Small intestine (tissue), 7 donors: ENCODE measurements around the gene CLMN. TPM values are rescaled to one million over a fixed set of nuclear protein-coding genes. Genes with fewer than 3 reads are reported as not detected.

Experiments
- DNase-seq, 2 donors: peaks; one replicate each; pipeline versions ENCODE4 v3.0.0 to v3.0.0-alpha.2; 2013
- FAIRE-seq: peaks from 2 replicates; lab custom pipeline; 2012; peaks lifted over from hg19 to GRCh38; lab: Jason Lieb, UNC
- H3K27ac ChIP-seq, 3 donors: one replicate each; pipeline ENCODE4 v1.5.1; 2013; ENCODE audit warnings: low read length in 2 of 3, mild to moderate bottlenecking in 2 of 3, control low read depth in 1 of 3, inconsistent platforms in 1 of 3, low read depth in 1 of 3, moderate library complexity in 1 of 3
- H3K27me3 ChIP-seq, 3 donors: one replicate each; pipeline ENCODE4 v1.6.1; 2013; ENCODE audit warnings: low read length in 3 of 3, inconsistent platforms in 1 of 3; ENCODE audit not compliant: control insufficient read depth in 3 of 3, insufficient read depth in 3 of 3
- H3K36me3 ChIP-seq, 3 donors: one replicate each; pipeline ENCODE4 v1.6.1; 2013; ENCODE audit warnings: low read length in 3 of 3, inconsistent platforms in 1 of 3, low read depth in 1 of 3, mild to moderate bottlenecking in 1 of 3, moderate library complexity in 1 of 3; ENCODE audit not compliant: control insufficient read depth in 3 of 3, insufficient read depth in 2 of 3
- H3K4me1 ChIP-seq, 3 donors: one replicate each; pipeline ENCODE4 v1.6.1; 2013; ENCODE audit warnings: low read length in 2 of 3, inconsistent platforms in 1 of 3, low read depth in 1 of 3, mild to moderate bottlenecking in 1 of 3, moderate library complexity in 1 of 3; ENCODE audit not compliant: control insufficient read depth in 3 of 3, insufficient read depth in 2 of 3
- H3K4me3 ChIP-seq, 3 donors: one replicate each; pipeline ENCODE4 v1.5.1; 2013; ENCODE audit warnings: low read length in 3 of 3, control low read depth in 1 of 3, inconsistent platforms in 1 of 3, low read depth in 1 of 3, mild to moderate bottlenecking in 1 of 3, moderate library complexity in 1 of 3
- H3K9me3 ChIP-seq, 2 donors: one replicate each; pipeline ENCODE4 v1.6.1; 2013; ENCODE audit warnings: low read depth in 1 of 2, low read length in 1 of 2; ENCODE audit not compliant: control insufficient read depth in 2 of 2, insufficient read depth in 1 of 2
- WGBS, 3 donors: extraction: QIAGEN DNeasy Blood & Tissue Kit; methylation state at CpG; one replicate each; pipeline ENCODE4 v1.1.7; 2013; 5-methylcytosine and 5-hydroxymethylcytosine counted together
- polyA plus RNA-seq, 4 donors: library from polyadenylated mRNA; stranded (reverse) in 3 of 4; unstranded in 1 of 4; fragments of 200-250 nt in 3 of 4; fragments of 120-200 nt in 1 of 4; gene quantifications; one replicate each; pipeline versions ENCODE4 v1.2.1 to v1.2.3, GENCODE V29; 2013
- donor health status: healthy with polysubstance abuse.
- donor health status: control.
- donor health status: control.
- donor health status: Bipolar disorder and iron deficiency.
- donor health status: healthy.

Gene CLMN
- polyA plus RNA-seq, 4 donors = 2.9 to 25.0 (median 5.7) TPM

- Histone ChIP-seq H3K9me3 (no peaks in the 10 kb centered on the region), H3K27me3 (no peaks in the 10 kb centered on the region), H3K36me3 (peaks cover 3 to 5% (median 4%) of the 10 kb centered on the region in 3 donors), H3K27ac (no peak overlapping the region), H3K4me3 (no peak overlapping the region), H3K4me1 (peaks cover 0 to 1% (median 0%) of the 10 kb centered on the region in 3 donors)
- 85 to 94% (median 93%) methylated on average over 5 of the region's 5 CpGs for WGBS, 3 donors
- FAIRE-seq (no peak), DNase-seq (no peak)
Measured at GRCh38 chr14:95132760-95133159, 186.9 kb downstream of the CLMN start.

Other genes with a start within 250 kb of the CLMN start
- gene DICER1, start 162.4 kb downstream of the CLMN start, polyA plus RNA-seq = 10 to 100 TPM in 1 of 4 donors, 1 to 10 TPM in 3; 7.3 to 30.7 (median 8.1) TPM
- 1 to 10 TPM in 3 of 4 donors, under 1 TPM in 1; 0.81 to 5.0 (median 1.4) TPM for gene SYNE3, start 196.7 kb upstream of the CLMN start, polyA plus RNA-seq
- gene GLRX5, start 215.1 kb upstream of the CLMN start, polyA plus RNA-seq = 10 to 100 TPM; 43.0 to 80.5 (median 53.8) TPM